HL-60 (cell line): ENCODE data around the gene OVCH2.

Experiments
- DNase-seq, 2 experiments: peaks; one replicate each; pipeline ENCODE4 v3.0.0-alpha.2; 2010 to 2020; ENCODE audit warnings: low read depth in 1 of 2, low spot score in 1 of 2
- H3K27ac ChIP-seq: fragments of 250-450 bp; sonication (Bioruptor Pico); replicated peaks from 2 replicates; pipeline ENCODE4 v1.5.1; 2020; ENCODE audit warnings: mild to moderate bottlenecking, moderate library complexity
- H3K27me3 ChIP-seq: fragments of 250-450 bp; sonication (Bioruptor Pico); 2 replicates; pipeline ENCODE4 v1.5.1; 2021; ENCODE audit warnings: mild to moderate bottlenecking, moderate library complexity; ENCODE audit not compliant: insufficient read depth, poor library complexity, severe bottlenecking
- H3K4me3 ChIP-seq: replicated peaks from 2 replicates; pipeline ENCODE4 v1.5.1; 2011; ENCODE audit warnings: mild to moderate bottlenecking, control low read depth, low read length; ENCODE audit not compliant: insufficient read depth
- CTCF ChIP-seq: IDR thresholded peaks from one replicate; pipeline ENCODE4 v1.5.1; 2011; ENCODE audit warnings: low read length, control low read depth, inconsistent platforms; ENCODE audit not compliant: insufficient read depth
- GABPA ChIP-seq: IDR thresholded peaks from 2 replicates; pipeline ENCODE4 v1.6.1; 2012; ENCODE audit warnings: low read depth
- POLR2AphosphoS5 ChIP-seq: IDR thresholded peaks from 2 replicates; pipeline ENCODE4 v1.6.1; 2012; ENCODE audit warnings: low read depth
- SPI1 ChIP-seq: IDR thresholded peaks from 2 replicates; pipeline ENCODE4 v1.6.1; 2012; ENCODE audit warnings: low read depth, mild to moderate bottlenecking, borderline replicate concordance
- TF ChIP-seq, protein P1 (sequence below): IDR thresholded peaks from 2 replicates; pipeline ENCODE4 v1.6.1; 2012; ENCODE audit warnings: low read depth; ENCODE audit not compliant: insufficient replicate concordance

OVCH2 gene

DNA sequence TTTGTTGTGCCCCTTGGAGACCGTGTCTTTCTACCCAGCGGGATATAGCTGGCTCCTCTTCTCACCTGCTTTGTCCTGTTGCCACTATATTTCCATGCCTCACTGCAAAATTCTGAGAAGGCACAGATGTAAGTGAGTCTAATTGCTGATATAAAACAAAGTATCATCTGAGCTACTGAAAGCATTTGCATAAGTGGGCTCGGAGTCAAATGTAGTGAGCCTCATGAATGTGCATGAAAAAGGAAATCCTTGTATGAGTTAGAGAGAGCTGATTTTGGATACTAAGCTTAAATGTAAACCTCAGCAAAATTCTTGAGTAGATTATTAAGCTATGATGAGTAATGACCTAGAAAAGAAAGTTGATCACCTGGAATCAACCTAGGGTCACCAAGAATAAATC is 13.9 kb downstream of the OVCH2 start:
- Histone ChIP-seq H3K27ac (no peak overlapping the region), H3K27me3 (peaks cover 25% of the 10 kb centered on the region), H3K4me3 (no peak overlapping the region)
- TF ChIP-seq SPI1 (no peak), POLR2AphosphoS5 (no peak), CTCF (no peak), GABPA (no peak)
- TF ChIP-seq, protein P1, sequence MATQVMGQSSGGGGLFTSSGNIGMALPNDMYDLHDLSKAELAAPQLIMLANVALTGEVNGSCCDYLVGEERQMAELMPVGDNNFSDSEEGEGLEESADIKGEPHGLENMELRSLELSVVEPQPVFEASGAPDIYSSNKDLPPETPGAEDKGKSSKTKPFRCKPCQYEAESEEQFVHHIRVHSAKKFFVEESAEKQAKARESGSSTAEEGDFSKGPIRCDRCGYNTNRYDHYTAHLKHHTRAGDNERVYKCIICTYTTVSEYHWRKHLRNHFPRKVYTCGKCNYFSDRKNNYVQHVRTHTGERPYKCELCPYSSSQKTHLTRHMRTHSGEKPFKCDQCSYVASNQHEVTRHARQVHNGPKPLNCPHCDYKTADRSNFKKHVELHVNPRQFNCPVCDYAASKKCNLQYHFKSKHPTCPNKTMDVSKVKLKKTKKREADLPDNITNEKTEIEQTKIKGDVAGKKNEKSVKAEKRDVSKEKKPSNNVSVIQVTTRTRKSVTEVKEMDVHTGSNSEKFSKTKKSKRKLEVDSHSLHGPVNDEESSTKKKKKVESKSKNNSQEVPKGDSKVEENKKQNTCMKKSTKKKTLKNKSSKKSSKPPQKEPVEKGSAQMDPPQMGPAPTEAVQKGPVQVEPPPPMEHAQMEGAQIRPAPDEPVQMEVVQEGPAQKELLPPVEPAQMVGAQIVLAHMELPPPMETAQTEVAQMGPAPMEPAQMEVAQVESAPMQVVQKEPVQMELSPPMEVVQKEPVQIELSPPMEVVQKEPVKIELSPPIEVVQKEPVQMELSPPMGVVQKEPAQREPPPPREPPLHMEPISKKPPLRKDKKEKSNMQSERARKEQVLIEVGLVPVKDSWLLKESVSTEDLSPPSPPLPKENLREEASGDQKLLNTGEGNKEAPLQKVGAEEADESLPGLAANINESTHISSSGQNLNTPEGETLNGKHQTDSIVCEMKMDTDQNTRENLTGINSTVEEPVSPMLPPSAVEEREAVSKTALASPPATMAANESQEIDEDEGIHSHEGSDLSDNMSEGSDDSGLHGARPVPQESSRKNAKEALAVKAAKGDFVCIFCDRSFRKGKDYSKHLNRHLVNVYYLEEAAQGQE = no peak
- DNase-seq = no peak

DNA sequence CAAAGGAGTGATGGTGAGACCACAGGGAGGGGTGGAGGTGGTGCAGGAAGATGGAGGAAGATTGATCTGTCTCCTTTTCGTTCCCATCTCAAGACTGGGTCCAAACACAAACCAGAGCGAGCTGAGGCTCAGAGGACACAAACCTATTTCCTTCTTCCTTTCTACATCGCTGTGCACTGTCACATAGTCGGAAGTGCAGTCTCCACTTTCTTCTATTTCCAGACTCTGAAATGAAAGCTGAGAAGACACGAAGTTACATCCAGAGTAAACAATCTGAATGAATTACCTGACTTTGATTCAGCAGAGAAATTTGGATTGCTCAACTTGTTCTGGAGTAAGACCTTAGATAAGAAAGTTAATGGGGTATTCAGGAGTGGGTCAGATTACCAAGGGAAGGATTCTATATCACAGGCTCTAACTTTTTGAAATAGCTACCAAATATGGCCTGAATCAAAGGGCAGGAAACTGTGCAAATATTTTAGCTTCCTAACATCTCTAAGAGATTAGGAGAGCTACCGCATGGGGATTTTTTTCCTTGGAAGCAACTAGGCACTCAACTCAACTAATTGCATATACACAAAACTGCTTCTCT is 14.4 kb downstream of the OVCH2 start:
- DNase-seq = no peak
- Histone ChIP-seq H3K27ac (no peak overlapping the region), H3K4me3 (no peak overlapping the region), H3K27me3 (peaks cover 25% of the 10 kb centered on the region)
- no peak for TF ChIP-seq POLR2AphosphoS5
- no peak for TF ChIP-seq CTCF
- TF ChIP-seq, protein P1 = no peak
- TF ChIP-seq SPI1 = no peak
- TF ChIP-seq GABPA = no peak

DNA sequence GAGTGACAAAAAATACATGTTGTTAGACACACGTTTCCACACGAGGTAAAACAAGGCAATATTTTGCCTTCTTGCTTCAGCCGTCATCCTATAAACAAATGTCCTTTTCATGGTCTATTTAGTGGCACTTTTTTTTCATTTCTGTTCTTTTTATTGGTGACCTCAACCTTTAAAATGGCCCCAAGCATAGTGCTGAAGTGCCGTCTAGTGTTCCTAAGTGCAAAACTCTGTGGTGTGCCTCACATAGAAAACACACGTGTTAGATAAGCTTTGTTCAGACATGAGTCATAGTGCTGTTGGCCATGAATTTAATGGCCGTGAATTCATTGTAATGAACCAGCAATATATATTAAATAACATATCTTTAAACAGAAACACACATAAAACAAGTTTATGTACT is 15.6 kb downstream of the OVCH2 start:
- DNase-seq = no peak
- H3K27ac ChIP-seq = no peak overlapping the region
- H3K4me3 ChIP-seq = no peak overlapping the region
- TF ChIP-seq, protein P1 = no peak
- TF ChIP-seq POLR2AphosphoS5 = no peak
- TF ChIP-seq CTCF = no peak
- no peak for TF ChIP-seq GABPA
- no peak for TF ChIP-seq SPI1
- peaks cover 25% of the 10 kb centered on the region for H3K27me3 ChIP-seq
